Nephron (organoid): ENCODE measurements around the gene CSGALNACT2.
A peak's percentile ranks its signal among the peaks of the same experiment; 100 is the strongest.

ENCODE experiments used
- H3K27ac Mint-ChIP-seq, 3 experiments: 2 replicates each; pipeline ENCODE4 v1.8.0; 2020; ENCODE audit warnings: mixed read lengths in 3 of 3, mild to moderate bottlenecking in 2 of 3, moderate library complexity in 1 of 3
- H3K27me3 Mint-ChIP-seq: 2 replicates; pipeline ENCODE4 v1.8.0; 2021; ENCODE audit warnings: low read depth, mild to moderate bottlenecking, moderate library complexity, mixed read lengths
- H3K36me3 Mint-ChIP-seq: 2 replicates; pipeline ENCODE4 v1.8.0; 2020; ENCODE audit warnings: low read depth, mixed read lengths
- H3K4me1 Mint-ChIP-seq: 2 replicates; pipeline ENCODE4 v1.8.0; 2020; ENCODE audit warnings: mixed read lengths
- H3K4me3 Mint-ChIP-seq, 3 experiments: 2 replicates each; pipeline ENCODE4 v1.8.0; 2020; ENCODE audit warnings: mild to moderate bottlenecking in 3 of 3, mixed read lengths in 3 of 3, moderate library complexity in 2 of 3
- H3K9me3 Mint-ChIP-seq: 2 replicates; pipeline ENCODE4 v1.8.0; 2020; ENCODE audit warnings: mixed read lengths
- TF ChIP-seq, protein P1 (sequence below), 3 experiments: fragments of 200-600 bp; sonication (generic); IDR thresholded peaks; one replicate each; pipeline ENCODE4 v1.5.0; 2021; ENCODE audit warnings: antibody characterized with exemption in 3 of 3; ENCODE audit not compliant: unreplicated experiment in 3 of 3

CSGALNACT2 gene

GRCh38 chr10:43110338-43111071, 27.7 kb upstream of the CSGALNACT2 start:
- no peaks in the 10 kb centered on the region for H3K9me3 Mint-ChIP-seq
- H3K27me3 Mint-ChIP-seq, result no peaks in the 10 kb centered on the region
- H3K4me1 Mint-ChIP-seq, result peaks cover 7% of the 10 kb centered on the region
- peak overlapping the region in 2 of 3 experiments; percentile 13 to 54 for H3K27ac Mint-ChIP-seq
- no peaks in the 10 kb centered on the region for H3K36me3 Mint-ChIP-seq
- H3K4me3 Mint-ChIP-seq, result no peak overlapping the region
- TF ChIP-seq, protein P1, sequence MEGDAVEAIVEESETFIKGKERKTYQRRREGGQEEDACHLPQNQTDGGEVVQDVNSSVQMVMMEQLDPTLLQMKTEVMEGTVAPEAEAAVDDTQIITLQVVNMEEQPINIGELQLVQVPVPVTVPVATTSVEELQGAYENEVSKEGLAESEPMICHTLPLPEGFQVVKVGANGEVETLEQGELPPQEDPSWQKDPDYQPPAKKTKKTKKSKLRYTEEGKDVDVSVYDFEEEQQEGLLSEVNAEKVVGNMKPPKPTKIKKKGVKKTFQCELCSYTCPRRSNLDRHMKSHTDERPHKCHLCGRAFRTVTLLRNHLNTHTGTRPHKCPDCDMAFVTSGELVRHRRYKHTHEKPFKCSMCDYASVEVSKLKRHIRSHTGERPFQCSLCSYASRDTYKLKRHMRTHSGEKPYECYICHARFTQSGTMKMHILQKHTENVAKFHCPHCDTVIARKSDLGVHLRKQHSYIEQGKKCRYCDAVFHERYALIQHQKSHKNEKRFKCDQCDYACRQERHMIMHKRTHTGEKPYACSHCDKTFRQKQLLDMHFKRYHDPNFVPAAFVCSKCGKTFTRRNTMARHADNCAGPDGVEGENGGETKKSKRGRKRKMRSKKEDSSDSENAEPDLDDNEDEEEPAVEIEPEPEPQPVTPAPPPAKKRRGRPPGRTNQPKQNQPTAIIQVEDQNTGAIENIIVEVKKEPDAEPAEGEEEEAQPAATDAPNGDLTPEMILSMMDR (IDR thresholded peaks at IDR 0.05; ENCODE audit: unreplicated experiment in 3 of 3), result no peak

- Mint-ChIP-seq H3K4me1 (peaks cover 7% of the 10 kb centered on the region), H3K9me3 (no peaks in the 10 kb centered on the region), H3K27me3 (no peaks in the 10 kb centered on the region), H3K27ac (no peak overlapping the region), H3K36me3 (no peaks in the 10 kb centered on the region), H3K4me3 (no peak overlapping the region)
- TF ChIP-seq, protein P1 (IDR thresholded peaks at IDR 0.05; ENCODE audit: unreplicated experiment in 3 of 3), result no peak
These were observed 27.1 kb upstream of the CSGALNACT2 start for GRCh38 chr10:43111101-43111500.

DNA sequence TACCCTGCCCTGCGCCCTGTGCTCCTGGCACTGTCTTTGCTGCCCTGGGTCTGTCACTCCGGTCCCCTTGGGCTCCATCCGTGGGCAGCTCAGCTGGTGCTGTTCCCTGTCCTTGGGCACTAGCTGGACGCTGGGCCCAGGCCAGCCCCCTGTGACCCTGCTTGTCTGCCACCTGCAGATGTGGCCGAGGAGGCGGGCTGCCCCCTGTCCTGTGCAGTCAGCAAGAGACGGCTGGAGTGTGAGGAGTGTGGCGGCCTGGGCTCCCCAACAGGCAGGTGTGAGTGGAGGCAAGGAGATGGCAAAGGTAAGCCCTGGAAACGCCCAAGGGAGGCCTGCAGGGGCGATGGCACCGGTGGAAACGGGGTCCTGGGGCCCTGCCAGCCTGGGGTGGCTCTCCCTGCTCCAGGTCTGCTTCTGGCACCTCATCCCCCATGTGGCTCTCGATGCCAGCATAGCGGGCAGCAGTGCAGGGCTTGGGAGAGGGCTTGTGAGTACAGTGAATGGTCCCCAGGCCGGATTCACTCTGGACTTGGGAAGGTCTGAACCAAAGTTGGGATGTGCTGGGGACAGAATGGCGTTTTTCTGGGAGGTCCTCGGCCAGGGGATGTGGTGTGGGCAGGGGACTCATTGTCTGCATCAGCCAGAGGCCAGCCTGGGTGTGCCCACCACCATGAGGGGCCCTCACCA, 26.2 kb upstream of the CSGALNACT2 start:
- no peak overlapping the region for H3K4me3 Mint-ChIP-seq
- no peak overlapping the region for H3K27ac Mint-ChIP-seq
- H3K4me1 Mint-ChIP-seq, result peaks cover 7% of the 10 kb centered on the region
- no peaks in the 10 kb centered on the region for H3K9me3 Mint-ChIP-seq
- no peaks in the 10 kb centered on the region for H3K27me3 Mint-ChIP-seq
- TF ChIP-seq, protein P1 (IDR thresholded peaks at IDR 0.05; ENCODE audit: unreplicated experiment in 3 of 3), result no peak
- H3K36me3 Mint-ChIP-seq, result no peaks in the 10 kb centered on the region

DNA sequence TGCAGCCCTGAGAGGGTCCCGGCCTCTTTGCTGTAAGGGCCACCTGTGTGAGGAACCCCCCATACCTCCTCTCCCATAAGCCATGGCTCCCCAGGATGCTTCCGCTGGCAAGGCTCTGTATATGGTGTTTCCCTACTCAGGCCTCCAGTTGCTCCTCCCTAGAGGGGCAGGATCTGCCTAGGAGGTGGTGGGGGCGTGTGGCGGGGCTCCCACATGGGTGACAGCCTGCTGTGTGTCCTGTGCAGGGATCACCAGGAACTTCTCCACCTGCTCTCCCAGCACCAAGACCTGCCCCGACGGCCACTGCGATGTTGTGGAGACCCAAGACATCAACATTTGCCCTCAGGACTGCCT, 25.7 kb upstream of the CSGALNACT2 start:
- H3K27ac Mint-ChIP-seq, result no peak overlapping the region
- H3K36me3 Mint-ChIP-seq, result no peaks in the 10 kb centered on the region
- no peaks in the 10 kb centered on the region for H3K27me3 Mint-ChIP-seq
- TF ChIP-seq, protein P1 (IDR thresholded peaks at IDR 0.05; ENCODE audit: unreplicated experiment in 3 of 3), result no peak
- H3K4me3 Mint-ChIP-seq, result no peak overlapping the region
- peaks cover 7% of the 10 kb centered on the region for H3K4me1 Mint-ChIP-seq
- H3K9me3 Mint-ChIP-seq, result no peaks in the 10 kb centered on the region

DNA sequence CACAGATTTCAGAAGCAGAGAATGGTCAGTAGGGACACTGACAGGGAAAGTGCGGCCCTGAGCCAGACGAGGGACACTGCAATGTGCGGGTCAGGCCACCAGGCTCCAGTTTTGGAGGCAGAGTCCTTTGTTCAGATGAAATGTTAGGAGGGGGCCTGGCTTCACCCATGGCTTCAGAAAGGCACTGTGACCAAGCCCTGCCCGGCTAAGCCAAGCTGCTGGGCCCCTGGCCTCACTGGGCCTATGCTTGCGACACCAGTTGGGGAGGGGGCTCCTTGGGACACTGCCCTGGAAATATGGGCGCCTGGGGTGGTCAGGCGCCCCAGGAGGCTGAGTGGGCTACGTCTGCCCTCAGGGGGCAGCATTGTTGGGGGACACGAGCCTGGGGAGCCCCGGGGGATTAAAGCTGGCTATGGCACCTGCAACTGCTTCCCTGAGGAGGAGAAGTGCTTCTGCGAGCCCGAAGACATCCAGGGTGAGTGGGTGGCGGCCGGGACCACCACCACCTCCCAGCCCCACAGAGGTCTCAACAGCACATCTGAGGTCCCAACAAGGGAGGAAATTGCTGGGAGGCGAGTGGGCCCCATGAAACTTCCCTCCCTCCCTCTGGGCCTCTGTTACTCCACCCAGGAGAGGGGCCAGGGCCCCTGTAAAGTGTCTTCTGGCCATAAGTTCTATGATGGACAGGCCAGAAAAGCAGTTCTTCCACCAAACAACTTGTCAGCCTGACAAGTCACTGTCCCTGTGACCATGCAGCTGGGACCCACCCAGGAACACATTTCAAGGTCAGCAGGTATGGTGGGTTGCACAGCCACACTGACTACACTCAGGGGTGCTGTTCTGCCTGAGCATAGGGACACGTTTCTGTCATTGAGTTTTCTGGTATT, 24.8 kb upstream of the CSGALNACT2 start:
- peaks cover 7% of the 10 kb centered on the region for H3K4me1 Mint-ChIP-seq
- no peaks in the 10 kb centered on the region for H3K27me3 Mint-ChIP-seq
- H3K27ac Mint-ChIP-seq, result no peak overlapping the region
- no peaks in the 10 kb centered on the region for H3K9me3 Mint-ChIP-seq
- TF ChIP-seq, protein P1 (IDR thresholded peaks at IDR 0.05; ENCODE audit: unreplicated experiment in 3 of 3), result no peak
- no peaks in the 10 kb centered on the region for H3K36me3 Mint-ChIP-seq
- no peak overlapping the region for H3K4me3 Mint-ChIP-seq
